ENCODE results near the gene SRGAP1. TPM values are rescaled to one million over a fixed set of nuclear protein-coding genes. Genes with fewer than 3 reads are reported as not detected.

The SRGAP1 gene
- total RNA-seq, 1 experiment from 2014 or later: 10.7 TPM

Small RNAs within 50 kb of the gene (small RNA-seq; reads per million reads assigned to genes)
- gene AC020611.1 (0 reads per million in 2 experiments), gene RNU6-1009P (0 reads per million in 2 experiments)

Other genes starting within 250 kb of the SRGAP1 start
- 1.3 and 2.4 TPM in 2 replicates for gene DPY19L2, start 176.2 kb upstream of the SRGAP1 start, total RNA-seq (2014; rRNA removed; shearing (Covaris generic))
- 45.0 and 50.4 TPM in 2 replicates for gene RXYLT1, start 64.8 kb upstream of the SRGAP1 start, total RNA-seq (2014; rRNA removed; shearing (Covaris generic))

All from NCI-H460 (cell line).